Glutamatergic neuron (in vitro differentiated cells): Measurements from ENCODE around the gene MEGF11. TPM values are rescaled to one million over a fixed set of nuclear protein-coding genes. Genes with fewer than 3 reads are reported as not detected.

Source experiments
- DNase-seq: peaks from one replicate; pipeline ENCODE4 v3.0.0; 2022
- H3K27ac Mint-ChIP-seq: one replicate; pipeline ENCODE4 v1.8.0; 2020; ENCODE audit warnings: mild to moderate bottlenecking, mixed read lengths, inconsistent platforms; ENCODE audit not compliant: unreplicated experiment
- H3K27me3 Mint-ChIP-seq: one replicate; pipeline ENCODE4 v1.8.0; 2020; ENCODE audit warnings: mild to moderate bottlenecking, moderate library complexity, mixed read lengths, inconsistent platforms; ENCODE audit not compliant: unreplicated experiment
- H3K36me3 Mint-ChIP-seq: one replicate; pipeline ENCODE4 v1.8.0; 2020; ENCODE audit warnings: mild to moderate bottlenecking, mixed read lengths, inconsistent platforms; ENCODE audit not compliant: unreplicated experiment
- H3K4me1 Mint-ChIP-seq: one replicate; pipeline ENCODE4 v1.8.0; 2020; ENCODE audit warnings: mild to moderate bottlenecking, low read depth, mixed read lengths, inconsistent platforms; ENCODE audit not compliant: unreplicated experiment
- H3K4me3 Mint-ChIP-seq: one replicate; pipeline ENCODE4 v1.8.0; 2020; ENCODE audit warnings: mild to moderate bottlenecking, mixed read lengths, inconsistent platforms; ENCODE audit not compliant: unreplicated experiment
- H3K9me3 Mint-ChIP-seq: one replicate; pipeline ENCODE4 v1.8.0; 2020; ENCODE audit warnings: mild to moderate bottlenecking, moderate library complexity, mixed read lengths, inconsistent platforms; ENCODE audit not compliant: unreplicated experiment
- total RNA-seq: library from RNA; stranded (reverse); fragmentation: NEBNext Ultra II Directional; extraction: Animal tissue kit (Norgen Biotek cat#: 25700); gene quantifications from one replicate; pipeline ENCODE4 v1.2.1, GENCODE V29; 2021; ENCODE audit not compliant: unreplicated experiment
- TF ChIP-seq, protein P1 (sequence below): fragments of 200-600 bp; sonication (generic); IDR thresholded peaks from one replicate; pipeline ENCODE4 v1.5.0; 2021; ENCODE audit not compliant: partially characterized antibody, unreplicated experiment

The MEGF11 gene
- total RNA-seq, 1 donor from 2014 or later, result 2.6 TPM

GRCh38 chr15:66193066-66193465, 60.5 kb downstream of the MEGF11 start:
- Mint-ChIP-seq H3K4me1 (peaks cover 9% of the 10 kb centered on the region), H3K27ac (no peak overlapping the region), H3K9me3 (no peaks in the 10 kb centered on the region), H3K27me3 (no peaks in the 10 kb centered on the region), H3K4me3 (no peak overlapping the region), H3K36me3 (no peaks in the 10 kb centered on the region)
- TF ChIP-seq, protein P1, sequence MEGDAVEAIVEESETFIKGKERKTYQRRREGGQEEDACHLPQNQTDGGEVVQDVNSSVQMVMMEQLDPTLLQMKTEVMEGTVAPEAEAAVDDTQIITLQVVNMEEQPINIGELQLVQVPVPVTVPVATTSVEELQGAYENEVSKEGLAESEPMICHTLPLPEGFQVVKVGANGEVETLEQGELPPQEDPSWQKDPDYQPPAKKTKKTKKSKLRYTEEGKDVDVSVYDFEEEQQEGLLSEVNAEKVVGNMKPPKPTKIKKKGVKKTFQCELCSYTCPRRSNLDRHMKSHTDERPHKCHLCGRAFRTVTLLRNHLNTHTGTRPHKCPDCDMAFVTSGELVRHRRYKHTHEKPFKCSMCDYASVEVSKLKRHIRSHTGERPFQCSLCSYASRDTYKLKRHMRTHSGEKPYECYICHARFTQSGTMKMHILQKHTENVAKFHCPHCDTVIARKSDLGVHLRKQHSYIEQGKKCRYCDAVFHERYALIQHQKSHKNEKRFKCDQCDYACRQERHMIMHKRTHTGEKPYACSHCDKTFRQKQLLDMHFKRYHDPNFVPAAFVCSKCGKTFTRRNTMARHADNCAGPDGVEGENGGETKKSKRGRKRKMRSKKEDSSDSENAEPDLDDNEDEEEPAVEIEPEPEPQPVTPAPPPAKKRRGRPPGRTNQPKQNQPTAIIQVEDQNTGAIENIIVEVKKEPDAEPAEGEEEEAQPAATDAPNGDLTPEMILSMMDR, result no peak
- no peak for DNase-seq

DNA sequence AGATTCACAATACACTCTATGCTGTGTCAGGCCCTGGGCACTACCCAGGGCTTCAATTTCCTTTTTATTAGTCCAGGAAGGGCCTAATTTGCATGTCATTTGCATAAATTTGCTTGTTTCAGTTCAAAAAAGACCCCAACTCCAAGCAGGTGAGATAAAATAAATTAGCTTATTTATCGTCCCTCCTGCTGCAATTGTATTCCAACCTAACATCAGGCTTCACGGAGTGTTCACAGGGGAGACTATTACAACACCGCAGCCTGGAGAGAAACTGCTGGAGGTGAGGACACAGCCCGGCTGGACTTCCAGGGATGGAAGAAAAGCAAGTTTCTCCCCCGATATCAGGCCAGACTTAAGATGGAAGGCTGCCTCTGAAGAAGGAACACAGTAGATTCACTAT, 62.8 kb downstream of the MEGF11 start:
- Mint-ChIP-seq H3K27me3 (peaks cover 3% of the 10 kb centered on the region), H3K9me3 (no peaks in the 10 kb centered on the region), H3K36me3 (no peaks in the 10 kb centered on the region), H3K4me3 (no peak overlapping the region), H3K4me1 (peaks cover 9% of the 10 kb centered on the region), H3K27ac (no peak overlapping the region)
- no peak for DNase-seq
- TF ChIP-seq, protein P1, result no peak

- peaks cover 9% of the 10 kb centered on the region for H3K4me1 Mint-ChIP-seq
- H3K9me3 Mint-ChIP-seq, result no peaks in the 10 kb centered on the region
- peaks cover 6% of the 10 kb centered on the region for H3K27me3 Mint-ChIP-seq
- TF ChIP-seq, protein P1, result no peak
- H3K27ac Mint-ChIP-seq, result no peak overlapping the region
- H3K4me3 Mint-ChIP-seq, result no peak overlapping the region
- DNase-seq, result no peak
- H3K36me3 Mint-ChIP-seq, result no peaks in the 10 kb centered on the region
These were observed 64.3 kb downstream of the MEGF11 start for GRCh38 chr15:66189291-66189690.

GRCh38 chr15:66188464-66188863, 65.1 kb downstream of the MEGF11 start:
- H3K4me1 Mint-ChIP-seq, result peaks cover 9% of the 10 kb centered on the region
- H3K9me3 Mint-ChIP-seq, result no peaks in the 10 kb centered on the region
- H3K4me3 Mint-ChIP-seq, result no peak overlapping the region
- TF ChIP-seq, protein P1, result no peak
- H3K27me3 Mint-ChIP-seq, result peaks cover 6% of the 10 kb centered on the region
- H3K36me3 Mint-ChIP-seq, result no peaks in the 10 kb centered on the region
- no peak overlapping the region for H3K27ac Mint-ChIP-seq
- no peak for DNase-seq

GRCh38 chr15:66187271-66187670, 66.3 kb downstream of the MEGF11 start:
- TF ChIP-seq, protein P1, result no peak
- no peaks in the 10 kb centered on the region for H3K36me3 Mint-ChIP-seq
- peaks cover 6% of the 10 kb centered on the region for H3K27me3 Mint-ChIP-seq

More at GRCh38 chr15:66187271-66187670, 66.3 kb downstream of the MEGF11 start:
- Mint-ChIP-seq H3K9me3 (no peaks in the 10 kb centered on the region), H3K4me1 (peaks cover 15% of the 10 kb centered on the region), H3K4me3 (no peak overlapping the region), H3K27ac (no peak overlapping the region)
- DNase-seq, result no peak
